ENCODE results near the gene HMGCR. TPM values are rescaled to one million over a fixed set of nuclear protein-coding genes. Genes with fewer than 3 reads are reported as not detected.

Gene HMGCR
- total RNA-seq, 1 donor: 144 TPM

DNA sequence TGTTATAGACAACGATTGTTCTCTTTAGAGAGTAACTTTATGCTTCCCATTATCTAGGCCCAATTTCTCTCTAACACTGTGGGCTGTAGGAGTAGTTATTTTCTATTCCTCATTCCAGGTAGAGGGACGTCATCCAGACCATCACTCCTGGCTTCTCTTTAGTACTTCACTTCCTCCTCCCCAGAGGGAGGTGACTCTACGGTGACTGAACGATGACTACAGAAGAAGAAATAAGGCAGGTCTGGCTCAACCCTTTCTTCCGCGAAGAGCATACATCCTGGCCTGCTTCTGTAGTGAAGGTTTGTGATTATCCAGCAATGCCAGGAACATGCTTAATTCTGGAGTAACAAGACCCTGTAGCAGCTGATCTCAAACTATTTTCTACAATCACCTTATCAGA, 50.8 kb downstream of the HMGCR start:
- Histone ChIP-seq H2AFZ (ENCODE audit: low read length) (no peak overlapping the region), H3K4me3 (ENCODE audit: insufficient read depth, low read length) (no peak overlapping the region), H3K79me2 (ENCODE audit: insufficient read depth, low read length) (no peaks in the 10 kb centered on the region), H4K20me1 (ENCODE audit: insufficient read depth, low read length) (no peaks in the 10 kb centered on the region), H3K27me3 (ENCODE audit: insufficient read depth, low read length) (no peaks in the 10 kb centered on the region), H3K4me1 (ENCODE audit: insufficient read depth, low read length) (no peaks in the 10 kb centered on the region), H3K9me3 (ENCODE audit: low read depth, low read length) (no peaks in the 10 kb centered on the region), H3K36me3 (ENCODE audit: insufficient read depth, low read length) (peaks cover 14% of the 10 kb centered on the region), H3K4me2 (ENCODE audit: insufficient read depth, low read length) (no peak overlapping the region), H3K27ac (ENCODE audit: low read depth, low read length) (no peak overlapping the region)
- no peak for DNase-seq (ENCODE audit: insufficient read length, low spot score, missing footprints)
- TF ChIP-seq, protein P1, sequence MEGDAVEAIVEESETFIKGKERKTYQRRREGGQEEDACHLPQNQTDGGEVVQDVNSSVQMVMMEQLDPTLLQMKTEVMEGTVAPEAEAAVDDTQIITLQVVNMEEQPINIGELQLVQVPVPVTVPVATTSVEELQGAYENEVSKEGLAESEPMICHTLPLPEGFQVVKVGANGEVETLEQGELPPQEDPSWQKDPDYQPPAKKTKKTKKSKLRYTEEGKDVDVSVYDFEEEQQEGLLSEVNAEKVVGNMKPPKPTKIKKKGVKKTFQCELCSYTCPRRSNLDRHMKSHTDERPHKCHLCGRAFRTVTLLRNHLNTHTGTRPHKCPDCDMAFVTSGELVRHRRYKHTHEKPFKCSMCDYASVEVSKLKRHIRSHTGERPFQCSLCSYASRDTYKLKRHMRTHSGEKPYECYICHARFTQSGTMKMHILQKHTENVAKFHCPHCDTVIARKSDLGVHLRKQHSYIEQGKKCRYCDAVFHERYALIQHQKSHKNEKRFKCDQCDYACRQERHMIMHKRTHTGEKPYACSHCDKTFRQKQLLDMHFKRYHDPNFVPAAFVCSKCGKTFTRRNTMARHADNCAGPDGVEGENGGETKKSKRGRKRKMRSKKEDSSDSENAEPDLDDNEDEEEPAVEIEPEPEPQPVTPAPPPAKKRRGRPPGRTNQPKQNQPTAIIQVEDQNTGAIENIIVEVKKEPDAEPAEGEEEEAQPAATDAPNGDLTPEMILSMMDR (IDR thresholded peaks at IDR 0.05; ENCODE audit: extremely low read depth, low read depth, low read length): no peak

DNA sequence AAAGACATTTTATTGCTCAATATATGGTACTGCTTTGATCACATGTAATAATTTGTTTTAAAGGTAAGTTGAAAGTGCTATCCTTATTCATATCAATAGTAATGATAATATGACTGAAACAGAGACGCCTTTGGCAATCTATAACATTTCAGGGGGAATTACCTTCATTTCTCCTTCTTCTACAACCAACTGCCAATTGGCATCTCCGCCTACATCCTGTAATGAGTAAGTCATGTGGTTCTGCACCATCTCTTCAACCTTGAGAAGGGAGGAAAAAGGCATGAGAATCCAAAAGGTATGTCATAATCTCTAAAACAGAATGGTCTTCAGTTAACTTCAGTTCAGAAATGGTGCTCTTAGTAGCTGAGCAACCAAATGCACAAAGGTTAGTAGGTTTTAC, 52.4 kb downstream of the HMGCR start:
- no peaks in the 10 kb centered on the region for H3K79me2 ChIP-seq (ENCODE audit: insufficient read depth, low read length)
- TF ChIP-seq, protein P1 (IDR thresholded peaks at IDR 0.05; ENCODE audit: extremely low read depth, low read depth, low read length): no peak
- no peaks in the 10 kb centered on the region for H3K27me3 ChIP-seq (ENCODE audit: insufficient read depth, low read length)
- H3K4me3 ChIP-seq (ENCODE audit: insufficient read depth, low read length): no peak overlapping the region
- no peak overlapping the region for H3K4me2 ChIP-seq (ENCODE audit: insufficient read depth, low read length)
- DNase-seq (ENCODE audit: insufficient read length, low spot score, missing footprints): no peak
- H3K4me1 ChIP-seq (ENCODE audit: insufficient read depth, low read length): no peaks in the 10 kb centered on the region
- H3K27ac ChIP-seq (ENCODE audit: low read depth, low read length): no peak overlapping the region
- H2AFZ ChIP-seq (ENCODE audit: low read length): no peak overlapping the region
- no peaks in the 10 kb centered on the region for H4K20me1 ChIP-seq (ENCODE audit: insufficient read depth, low read length)
- H3K36me3 ChIP-seq (ENCODE audit: insufficient read depth, low read length): peaks cover 13% of the 10 kb centered on the region
- H3K9me3 ChIP-seq (ENCODE audit: low read depth, low read length): no peaks in the 10 kb centered on the region

DNA sequence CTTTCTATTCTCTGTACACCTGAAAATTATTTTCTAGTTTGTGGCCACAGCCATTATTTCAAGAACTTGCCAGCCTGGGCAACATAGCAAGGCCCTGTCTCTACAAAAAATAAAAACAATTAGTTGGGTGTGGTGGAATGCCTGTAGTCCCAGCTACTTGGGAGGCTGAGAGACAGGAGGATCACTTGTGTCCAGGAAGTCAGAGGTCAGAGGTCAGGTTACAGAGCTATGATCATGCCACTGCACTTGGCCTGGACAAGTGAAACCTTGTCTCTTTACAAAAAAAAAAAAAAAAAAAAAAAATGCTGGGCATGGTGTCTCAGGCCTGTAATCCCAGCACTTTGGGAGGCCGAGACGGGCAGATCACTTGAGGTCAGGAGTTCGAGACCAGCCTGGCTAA, 58.3 kb downstream of the HMGCR start:
- H3K79me2 ChIP-seq (ENCODE audit: insufficient read depth, low read length): no peaks in the 10 kb centered on the region
- TF ChIP-seq, protein P1 (IDR thresholded peaks at IDR 0.05; ENCODE audit: extremely low read depth, low read depth, low read length): no peak
- no peak overlapping the region for H3K4me2 ChIP-seq (ENCODE audit: insufficient read depth, low read length)
- H4K20me1 ChIP-seq (ENCODE audit: insufficient read depth, low read length): no peaks in the 10 kb centered on the region
- DNase-seq (ENCODE audit: insufficient read length, low spot score, missing footprints): no peak
- H3K4me3 ChIP-seq (ENCODE audit: insufficient read depth, low read length): no peak overlapping the region
- H3K4me1 ChIP-seq (ENCODE audit: insufficient read depth, low read length): no peaks in the 10 kb centered on the region
- no peaks in the 10 kb centered on the region for H3K27me3 ChIP-seq (ENCODE audit: insufficient read depth, low read length)
- H2AFZ ChIP-seq (ENCODE audit: low read length): no peak overlapping the region
- H3K27ac ChIP-seq (ENCODE audit: low read depth, low read length): no peak overlapping the region
- no peaks in the 10 kb centered on the region for H3K9me3 ChIP-seq (ENCODE audit: low read depth, low read length)
- H3K36me3 ChIP-seq (ENCODE audit: insufficient read depth, low read length): peaks cover 4% of the 10 kb centered on the region

DNA sequence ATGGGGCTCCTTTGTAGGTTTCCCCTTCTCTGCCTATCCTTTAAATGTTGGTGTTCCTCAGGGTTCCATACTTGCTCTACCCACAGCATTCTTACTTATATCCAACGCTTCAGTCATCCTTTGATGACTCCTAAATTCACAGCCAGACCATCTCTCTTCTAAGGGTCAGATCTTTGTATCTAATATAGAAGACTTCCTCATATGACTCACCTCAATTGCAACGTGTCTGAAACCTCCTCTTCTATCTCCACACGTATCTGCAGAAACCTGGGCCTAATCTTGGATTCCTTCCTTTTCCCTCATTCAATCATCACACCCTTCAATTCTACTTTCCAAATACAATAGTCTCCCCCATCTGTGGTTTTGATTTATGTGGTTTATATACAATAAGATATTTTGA, 68.3 kb downstream of the HMGCR start:
- TF ChIP-seq, protein P1 (IDR thresholded peaks at IDR 0.05; ENCODE audit: extremely low read depth, low read depth, low read length): no peak
- no peak overlapping the region for H2AFZ ChIP-seq (ENCODE audit: low read length)

More for the DNA sequence above, 68.3 kb downstream of the HMGCR start:
- Histone ChIP-seq H3K79me2 (ENCODE audit: insufficient read depth, low read length) (no peaks in the 10 kb centered on the region), H3K36me3 (ENCODE audit: insufficient read depth, low read length) (no peaks in the 10 kb centered on the region), H3K27me3 (ENCODE audit: insufficient read depth, low read length) (no peaks in the 10 kb centered on the region), H3K27ac (ENCODE audit: low read depth, low read length) (no peak overlapping the region), H3K4me3 (ENCODE audit: insufficient read depth, low read length) (no peak overlapping the region), H3K4me2 (ENCODE audit: insufficient read depth, low read length) (no peak overlapping the region), H3K4me1 (ENCODE audit: insufficient read depth, low read length) (no peaks in the 10 kb centered on the region), H3K9me3 (ENCODE audit: low read depth, low read length) (no peaks in the 10 kb centered on the region), H4K20me1 (ENCODE audit: insufficient read depth, low read length) (no peaks in the 10 kb centered on the region)
- no peak for DNase-seq (ENCODE audit: insufficient read length, low spot score, missing footprints)

Other genes with a start within 250 kb of the HMGCR start
- 0.29 and 0.36 TPM in 2 replicates for gene ANKRD31, start 100.3 kb upstream of the HMGCR start, total RNA-seq
- gene CERT1, start 174.4 kb downstream of the HMGCR start, total RNA-seq: 50.3 and 58.6 TPM in 2 replicates
- gene POLK, start 174.7 kb downstream of the HMGCR start, total RNA-seq: 34.7 and 36.8 TPM in 2 replicates

All from osteoblast (primary cell).